Measurements from ENCODE around the gene HYAL1.
A peak's percentile ranks its signal among the peaks of the same experiment; 100 is the strongest.

HYAL1 gene

GRCh38 chr3:50324351-50325112, 21.2 kb upstream of the HYAL1 start:
- no peaks in the 10 kb centered on the region for H3K36me3 Mint-ChIP-seq
- peaks cover 33% of the 10 kb centered on the region for H3K4me1 Mint-ChIP-seq (ENCODE audit: low read depth)
- H3K27me3 Mint-ChIP-seq = no peaks in the 10 kb centered on the region
- no peaks in the 10 kb centered on the region for H3K9me3 Mint-ChIP-seq (ENCODE audit: low read depth)
- peak overlapping the region; percentile 37 for H3K27ac Mint-ChIP-seq
- peak overlapping the region; percentile 28 for H3K4me3 Mint-ChIP-seq

DNA sequence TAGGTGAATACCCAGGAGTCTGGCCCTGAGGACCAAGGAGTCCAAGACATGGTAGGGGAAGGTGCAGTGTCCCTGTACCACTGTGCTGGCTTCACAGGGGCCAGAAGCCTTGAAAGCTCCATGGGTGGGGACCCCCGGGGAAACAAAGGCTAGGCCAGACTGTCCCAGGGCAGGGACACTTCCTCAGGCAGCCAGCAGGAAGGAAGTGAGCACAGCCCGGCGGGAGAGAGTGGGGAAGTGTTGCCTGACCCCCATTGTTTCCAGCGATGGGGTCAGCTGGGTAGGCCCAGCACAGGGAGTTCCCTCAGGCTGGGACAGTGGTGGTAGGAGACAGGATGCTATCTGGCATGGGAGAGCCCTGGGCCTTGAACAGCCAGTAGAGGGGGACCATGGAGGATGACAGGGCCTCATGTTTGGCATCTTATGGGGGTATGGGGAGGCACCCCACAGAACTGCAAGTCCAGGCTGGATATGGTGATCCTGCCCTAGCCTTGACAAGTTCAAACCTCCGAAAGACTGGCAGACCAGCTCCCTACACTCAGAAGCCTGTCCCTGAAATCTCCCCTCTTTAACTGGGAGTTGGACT, 20.3 kb upstream of the HYAL1 start:
- no peak overlapping the region for H3K4me3 Mint-ChIP-seq
- no peaks in the 10 kb centered on the region for H3K9me3 Mint-ChIP-seq (ENCODE audit: low read depth)
- no peaks in the 10 kb centered on the region for H3K27me3 Mint-ChIP-seq
- no peaks in the 10 kb centered on the region for H3K36me3 Mint-ChIP-seq
- peaks cover 33% of the 10 kb centered on the region for H3K4me1 Mint-ChIP-seq (ENCODE audit: low read depth)
- H3K27ac Mint-ChIP-seq = no peak overlapping the region

DNA sequence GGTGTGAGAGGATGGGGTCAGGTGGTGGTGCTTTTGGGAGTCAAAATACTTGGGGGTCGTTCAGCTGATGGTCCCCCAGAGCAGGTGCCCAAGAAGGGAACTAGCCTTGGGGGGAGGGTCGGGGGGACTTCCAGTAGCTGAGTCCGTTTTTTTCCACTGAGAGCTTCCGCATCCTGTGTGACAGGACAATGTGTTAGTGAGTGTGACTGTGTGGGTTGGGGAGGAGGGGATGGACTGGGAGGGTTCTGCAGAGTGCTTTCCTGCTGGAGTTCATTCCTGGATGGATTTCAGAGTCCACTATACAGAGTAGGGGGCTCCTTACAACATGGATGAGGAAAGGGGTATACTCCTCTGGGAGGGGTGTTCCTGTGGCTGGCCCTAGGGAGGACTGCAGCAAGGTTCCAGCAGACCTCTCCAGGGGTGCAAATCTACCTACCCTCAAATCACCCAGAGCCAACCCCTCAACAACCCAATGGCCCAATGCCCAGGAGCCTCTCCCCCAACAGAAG, 19.8 kb upstream of the HYAL1 start:
- Mint-ChIP-seq H3K27ac (peak overlapping the region; percentile 80), H3K36me3 (no peaks in the 10 kb centered on the region), H3K27me3 (no peaks in the 10 kb centered on the region), H3K4me3 (no peak overlapping the region), H3K9me3 (ENCODE audit: low read depth) (no peaks in the 10 kb centered on the region), H3K4me1 (ENCODE audit: low read depth) (peaks cover 34% of the 10 kb centered on the region)

GRCh38 chr3:50322386-50323091, 19.2 kb upstream of the HYAL1 start, which contains the start of gene HYAL2:
Gene HYAL2 (minus strand): TSS chr3:50322745. CDS start chr3:50320489, 2,256 bp downstream.
- H3K27me3 Mint-ChIP-seq = no peaks in the 10 kb centered on the region
- peaks cover 34% of the 10 kb centered on the region for H3K4me1 Mint-ChIP-seq (ENCODE audit: low read depth)
- no peaks in the 10 kb centered on the region for H3K36me3 Mint-ChIP-seq

DNA sequence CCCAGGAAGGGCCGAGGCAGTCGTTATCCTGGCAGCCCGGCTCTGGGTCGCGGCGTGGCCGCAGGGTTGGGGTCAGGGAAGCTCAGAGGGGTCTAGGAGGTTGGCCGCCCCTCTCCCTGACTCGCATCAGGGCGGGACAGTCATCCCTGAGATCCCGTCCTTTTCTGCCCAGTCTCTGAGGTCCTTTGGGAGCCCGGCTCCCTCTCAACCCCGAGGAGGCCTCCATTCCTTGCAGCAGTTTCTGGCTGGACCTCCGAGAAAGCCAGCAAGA, 18.7 kb upstream of the HYAL1 start:
- Mint-ChIP-seq H3K4me1 (ENCODE audit: low read depth) (peaks cover 33% of the 10 kb centered on the region), H3K4me3 (no peak overlapping the region), H3K27ac (no peak overlapping the region), H3K27me3 (no peaks in the 10 kb centered on the region), H3K36me3 (no peaks in the 10 kb centered on the region), H3K9me3 (ENCODE audit: low read depth) (no peaks in the 10 kb centered on the region)

More at GRCh38 chr3:50322386-50323091, 19.2 kb upstream of the HYAL1 start, which contains the start of gene HYAL2:
- Mint-ChIP-seq H3K9me3 (ENCODE audit: low read depth) (no peaks in the 10 kb centered on the region), H3K4me3 (peak within 1 kb of the TSS; percentile 83), H3K27ac (peak within 1 kb of the TSS; percentile 95)

- H3K4me1 Mint-ChIP-seq (ENCODE audit: low read depth) = peaks cover 34% of the 10 kb centered on the region
- no peaks in the 10 kb centered on the region for H3K27me3 Mint-ChIP-seq
- H3K36me3 Mint-ChIP-seq = no peaks in the 10 kb centered on the region
- H3K4me3 Mint-ChIP-seq = peak overlapping the region; percentile 83
- H3K9me3 Mint-ChIP-seq (ENCODE audit: low read depth) = no peaks in the 10 kb centered on the region
- H3K27ac Mint-ChIP-seq = peak overlapping the region; percentile 95
Measured at GRCh38 chr3:50321336-50322114, 18.2 kb upstream of the HYAL1 start.

GRCh38 chr3:50320853-50321335, 17.5 kb upstream of the HYAL1 start:
- Mint-ChIP-seq H3K27ac (peak overlapping the region; percentile 78), H3K4me1 (ENCODE audit: low read depth) (peaks cover 34% of the 10 kb centered on the region), H3K27me3 (no peaks in the 10 kb centered on the region), H3K9me3 (ENCODE audit: low read depth) (no peaks in the 10 kb centered on the region), H3K4me3 (peak overlapping the region; percentile 94), H3K36me3 (peaks cover 2% of the 10 kb centered on the region)

GRCh38 chr3:50319894-50320625, 16.7 kb upstream of the HYAL1 start:
- Mint-ChIP-seq H3K4me3 (peak overlapping the region; percentile 94), H3K4me1 (ENCODE audit: low read depth) (peaks cover 34% of the 10 kb centered on the region), H3K27me3 (no peaks in the 10 kb centered on the region), H3K9me3 (ENCODE audit: low read depth) (no peaks in the 10 kb centered on the region), H3K36me3 (peaks cover 2% of the 10 kb centered on the region), H3K27ac (no peak overlapping the region)

DNA sequence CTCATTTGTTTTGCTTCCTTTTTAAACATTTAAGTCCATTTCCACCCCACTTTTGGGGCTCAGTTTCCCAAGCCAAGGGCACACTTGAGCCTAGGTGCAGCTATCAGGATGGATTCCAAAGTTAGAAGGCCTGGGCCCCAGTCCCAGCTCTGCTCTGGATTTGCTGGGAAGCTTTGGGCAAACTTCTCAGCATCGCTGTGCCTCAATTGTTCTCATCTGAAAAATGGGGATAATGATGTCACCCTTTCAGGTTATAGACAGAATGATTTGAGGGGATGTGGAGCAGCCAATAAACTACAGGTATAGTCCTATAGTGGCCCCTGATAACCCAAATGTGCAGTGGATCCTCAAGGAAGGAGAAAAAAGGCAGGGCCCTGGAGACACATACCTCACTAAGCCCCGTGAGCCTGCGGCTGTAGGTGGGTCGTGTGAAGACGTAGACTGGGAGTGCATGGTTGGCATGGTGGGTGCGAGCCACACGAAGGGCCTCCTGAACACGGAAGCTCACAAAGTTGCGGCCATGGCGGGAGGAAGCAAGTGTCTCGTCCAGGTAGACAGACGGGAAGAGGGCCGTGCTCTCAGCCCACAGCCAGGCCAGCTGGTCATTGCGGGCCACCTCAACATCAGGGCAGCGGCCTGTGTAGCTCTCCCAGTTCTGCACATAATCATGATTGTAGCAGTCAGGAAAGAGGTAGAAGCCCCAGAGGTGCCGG, 16.0 kb upstream of the HYAL1 start:
- H3K9me3 Mint-ChIP-seq (ENCODE audit: low read depth) = no peaks in the 10 kb centered on the region
- peak overlapping the region; percentile 94 for H3K4me3 Mint-ChIP-seq
- peaks cover 2% of the 10 kb centered on the region for H3K36me3 Mint-ChIP-seq
- H3K4me1 Mint-ChIP-seq (ENCODE audit: low read depth) = peaks cover 27% of the 10 kb centered on the region
- no peaks in the 10 kb centered on the region for H3K27me3 Mint-ChIP-seq
- no peak overlapping the region for H3K27ac Mint-ChIP-seq

DNA sequence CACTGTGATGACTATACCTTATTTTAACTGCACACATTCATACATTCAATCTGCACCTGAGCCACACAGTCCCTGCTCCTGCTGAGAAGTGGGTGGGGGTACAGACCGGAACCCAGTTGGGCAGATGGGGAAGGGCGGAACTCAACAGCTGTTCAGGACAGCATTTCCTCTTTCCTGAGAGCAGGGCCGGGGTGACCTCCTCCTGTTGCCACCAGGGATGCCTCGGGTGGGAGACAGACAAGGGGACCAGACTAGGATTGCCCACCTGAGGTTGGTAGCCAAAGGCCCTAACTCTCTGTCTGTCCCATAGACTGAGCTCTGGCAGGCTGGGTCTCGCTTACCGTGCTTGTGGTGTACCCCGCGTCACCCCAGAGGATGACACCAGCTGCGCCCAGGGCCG, 15.2 kb upstream of the HYAL1 start:
- Mint-ChIP-seq H3K4me3 (peak overlapping the region; percentile 51), H3K4me1 (ENCODE audit: low read depth) (peaks cover 27% of the 10 kb centered on the region), H3K9me3 (ENCODE audit: low read depth) (no peaks in the 10 kb centered on the region), H3K36me3 (peaks cover 2% of the 10 kb centered on the region), H3K27ac (peak overlapping the region; percentile 28), H3K27me3 (no peaks in the 10 kb centered on the region)

DNA sequence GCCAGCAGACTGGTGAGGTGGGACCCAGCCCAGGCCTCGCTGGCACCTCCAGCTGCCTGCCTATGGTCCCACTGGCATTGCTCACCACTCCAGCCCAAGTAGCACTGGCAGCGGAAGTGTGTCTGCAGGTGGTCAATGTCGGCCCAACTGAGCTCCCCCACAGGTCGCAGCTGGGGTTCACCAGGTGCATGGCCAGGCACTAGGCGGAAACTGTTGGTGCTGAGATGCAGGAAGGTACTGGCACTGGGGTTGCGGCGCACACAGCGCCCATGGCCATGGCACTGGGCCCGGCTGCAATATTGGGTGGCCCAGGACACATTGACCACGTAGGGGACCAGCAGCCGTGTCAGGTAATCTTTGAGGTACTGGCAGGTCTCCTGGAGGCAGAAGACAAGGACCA, 14.8 kb upstream of the HYAL1 start:
- peaks cover 2% of the 10 kb centered on the region for H3K36me3 Mint-ChIP-seq
- H3K4me1 Mint-ChIP-seq (ENCODE audit: low read depth) = peaks cover 27% of the 10 kb centered on the region
- no peak overlapping the region for H3K27ac Mint-ChIP-seq
- H3K4me3 Mint-ChIP-seq = no peak overlapping the region
- no peaks in the 10 kb centered on the region for H3K9me3 Mint-ChIP-seq (ENCODE audit: low read depth)
- no peaks in the 10 kb centered on the region for H3K27me3 Mint-ChIP-seq

DNA sequence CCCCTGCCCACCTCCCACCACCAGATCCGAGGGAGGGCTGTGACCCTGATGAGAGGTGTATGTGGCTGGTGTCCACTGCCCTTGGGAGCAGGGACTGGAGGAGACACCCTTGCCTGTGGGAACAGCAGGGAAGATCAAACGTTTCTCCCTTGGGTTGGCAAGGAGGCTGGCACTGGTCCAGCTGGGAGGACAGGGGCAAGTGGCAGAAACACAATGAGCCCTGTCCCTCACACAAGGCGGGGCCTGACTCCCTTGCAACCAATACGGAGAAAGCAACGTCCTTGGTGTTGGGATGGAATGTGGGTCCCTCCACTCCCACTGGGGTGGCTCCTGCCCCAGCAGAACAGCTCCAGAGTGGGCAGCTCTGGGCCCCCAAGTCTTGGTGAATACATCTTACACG, 13.9 kb upstream of the HYAL1 start:
- Mint-ChIP-seq H3K4me3 (no peak overlapping the region), H3K4me1 (ENCODE audit: low read depth) (peaks cover 27% of the 10 kb centered on the region), H3K27ac (no peak overlapping the region), H3K27me3 (no peaks in the 10 kb centered on the region), H3K9me3 (ENCODE audit: low read depth) (no peaks in the 10 kb centered on the region), H3K36me3 (peaks cover 2% of the 10 kb centered on the region)

DNA sequence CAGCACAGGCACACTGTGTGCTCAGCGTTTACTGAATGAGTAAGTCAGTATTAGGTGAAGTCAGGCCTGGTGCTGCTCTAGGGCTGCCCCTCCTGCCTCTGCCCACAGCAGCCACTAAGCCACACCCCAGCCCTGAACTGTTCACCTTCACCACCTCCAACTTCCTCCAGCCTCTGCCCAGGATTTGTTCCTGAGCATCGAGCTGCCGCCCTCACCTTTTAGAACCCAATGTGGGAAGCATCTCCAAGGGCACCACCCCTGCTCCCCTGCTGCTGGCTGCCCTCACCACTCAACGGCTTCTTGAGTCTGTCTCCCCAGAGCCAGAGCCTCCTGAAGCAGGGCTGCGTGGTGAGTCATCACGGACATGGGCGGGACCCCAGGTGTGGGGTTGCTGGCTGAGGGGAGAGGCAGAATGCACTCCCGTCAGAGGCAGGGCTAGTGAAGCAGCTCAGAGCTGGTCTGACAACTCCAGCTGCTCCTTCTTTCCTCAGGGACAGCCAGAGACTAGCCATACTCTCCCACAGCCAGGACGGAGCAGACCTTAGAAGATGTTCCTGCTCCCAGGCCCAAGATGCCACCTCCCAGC, 13.4 kb upstream of the HYAL1 start:
- Mint-ChIP-seq H3K4me3 (peak overlapping the region; percentile 63), H3K36me3 (peaks cover 2% of the 10 kb centered on the region), H3K27ac (peak overlapping the region; percentile 35), H3K9me3 (ENCODE audit: low read depth) (no peaks in the 10 kb centered on the region), H3K4me1 (ENCODE audit: low read depth) (peaks cover 27% of the 10 kb centered on the region), H3K27me3 (no peaks in the 10 kb centered on the region)
